ENCODE measurements around the gene IGBP1. TPM values are rescaled to one million over a fixed set of nuclear protein-coding genes. Genes with fewer than 3 reads are reported as not detected.
A peak's percentile ranks its signal among the peaks of the same experiment; 100 is the strongest.

Gene IGBP1
- total and polyA plus RNA-seq, 9 donors: 88.3 to 122 (median 107) TPM

DNA sequence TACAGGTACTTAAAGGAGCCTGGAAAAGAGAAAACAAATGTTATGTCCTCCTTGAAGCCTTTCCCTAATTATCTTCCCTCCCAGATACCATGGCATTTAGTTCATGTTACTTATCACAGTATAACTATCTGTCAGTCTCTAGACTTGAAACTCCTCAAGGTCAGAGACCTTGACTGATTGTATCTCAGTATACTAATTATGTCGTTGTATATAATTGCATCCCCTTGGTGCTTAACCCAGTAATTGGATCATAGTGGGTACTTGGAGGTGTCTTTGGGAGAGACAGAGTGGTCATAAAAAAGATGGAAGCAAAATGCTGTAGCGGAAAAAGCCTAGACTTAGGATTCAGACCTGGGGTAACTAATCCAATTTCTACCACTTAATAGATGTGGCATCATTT, 8.1 kb downstream of the IGBP1 start:
- DNase-seq: no peak
- Histone ChIP-seq H3K9me3 (replicated peaks; ENCODE audit: control insufficient read depth, low read depth, low read length) (no peaks in the 10 kb centered on the region), H3K4me3 (ENCODE audit: low read length) (no peak overlapping the region), H3K27ac (ENCODE audit: low read length) (no peak overlapping the region), H3K4me1 (ENCODE audit: control insufficient read depth, insufficient read depth, low read length) (no peaks in the 10 kb centered on the region), H3K27me3 (ENCODE audit: control insufficient read depth, insufficient read depth, low read length) (no peaks in the 10 kb centered on the region), H3K36me3 (ENCODE audit: control insufficient read depth, insufficient read depth, low read length) (no peaks in the 10 kb centered on the region)
- WGBS (ENCODE audit: insufficient coverage): no CpG with 5 or more reads among the region's 2 CpGs

DNA sequence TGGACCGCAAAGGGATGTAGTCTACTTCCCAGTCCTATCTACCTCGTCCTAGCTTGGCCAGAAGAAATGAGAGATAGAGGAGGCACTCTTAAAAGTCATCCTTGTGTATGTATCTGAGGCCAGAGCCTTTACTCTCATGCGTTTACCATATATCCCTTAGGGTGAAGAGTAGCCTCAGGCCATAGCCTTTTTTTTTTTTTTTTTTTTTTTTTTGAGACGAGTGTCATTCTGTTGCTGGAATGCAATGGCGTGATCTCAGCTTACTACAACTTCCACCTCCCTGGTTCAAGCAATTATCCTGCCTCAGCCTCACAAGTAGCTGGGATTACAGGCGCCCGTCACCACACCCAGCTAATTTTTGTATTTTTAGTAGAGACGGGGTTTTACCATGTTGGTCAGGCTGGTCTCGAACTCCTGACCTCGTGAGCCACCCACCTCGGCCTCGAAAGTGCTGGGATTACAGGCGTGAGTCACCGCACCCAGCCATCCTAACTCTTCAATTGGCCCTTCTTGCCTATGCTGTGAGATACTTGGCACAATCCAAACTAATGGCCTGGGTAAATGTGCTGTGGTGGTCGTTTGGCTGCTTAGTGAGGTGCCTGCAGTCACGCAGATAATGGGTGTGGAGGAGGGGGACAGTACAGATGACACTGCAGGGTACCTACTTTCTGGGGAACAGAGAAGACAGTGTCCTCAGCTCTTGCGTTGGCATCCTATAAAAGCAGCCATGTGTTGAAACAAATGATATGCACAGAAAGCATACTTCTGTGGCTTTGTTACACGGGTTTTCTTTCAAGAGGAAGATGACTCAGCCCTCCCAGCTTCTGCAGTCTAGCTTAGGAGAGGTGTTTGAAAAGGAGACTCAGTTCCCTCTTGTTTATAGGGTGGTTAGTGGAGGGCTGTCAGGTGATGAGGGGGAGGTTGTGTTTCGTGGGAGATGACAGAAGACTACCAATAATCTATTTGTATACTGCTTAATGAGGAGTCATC, 33.6 kb downstream of the IGBP1 start:
- no peak for DNase-seq
- peaks cover 12% of the 10 kb centered on the region for H3K27me3 ChIP-seq (ENCODE audit: control insufficient read depth, insufficient read depth, low read length)
- no peak overlapping the region for H3K27ac ChIP-seq (ENCODE audit: low read length)
- 66% methylated on average over 7 of the region's 19 CpGs for WGBS (ENCODE audit: insufficient coverage)
- H3K9me3 ChIP-seq (replicated peaks; ENCODE audit: control insufficient read depth, low read depth, low read length): no peaks in the 10 kb centered on the region
- no peak overlapping the region for H3K4me3 ChIP-seq (ENCODE audit: low read length)
- H3K4me1 ChIP-seq (ENCODE audit: control insufficient read depth, insufficient read depth, low read length): no peaks in the 10 kb centered on the region
- H3K36me3 ChIP-seq (ENCODE audit: control insufficient read depth, insufficient read depth, low read length): peaks cover 3% of the 10 kb centered on the region

DNA sequence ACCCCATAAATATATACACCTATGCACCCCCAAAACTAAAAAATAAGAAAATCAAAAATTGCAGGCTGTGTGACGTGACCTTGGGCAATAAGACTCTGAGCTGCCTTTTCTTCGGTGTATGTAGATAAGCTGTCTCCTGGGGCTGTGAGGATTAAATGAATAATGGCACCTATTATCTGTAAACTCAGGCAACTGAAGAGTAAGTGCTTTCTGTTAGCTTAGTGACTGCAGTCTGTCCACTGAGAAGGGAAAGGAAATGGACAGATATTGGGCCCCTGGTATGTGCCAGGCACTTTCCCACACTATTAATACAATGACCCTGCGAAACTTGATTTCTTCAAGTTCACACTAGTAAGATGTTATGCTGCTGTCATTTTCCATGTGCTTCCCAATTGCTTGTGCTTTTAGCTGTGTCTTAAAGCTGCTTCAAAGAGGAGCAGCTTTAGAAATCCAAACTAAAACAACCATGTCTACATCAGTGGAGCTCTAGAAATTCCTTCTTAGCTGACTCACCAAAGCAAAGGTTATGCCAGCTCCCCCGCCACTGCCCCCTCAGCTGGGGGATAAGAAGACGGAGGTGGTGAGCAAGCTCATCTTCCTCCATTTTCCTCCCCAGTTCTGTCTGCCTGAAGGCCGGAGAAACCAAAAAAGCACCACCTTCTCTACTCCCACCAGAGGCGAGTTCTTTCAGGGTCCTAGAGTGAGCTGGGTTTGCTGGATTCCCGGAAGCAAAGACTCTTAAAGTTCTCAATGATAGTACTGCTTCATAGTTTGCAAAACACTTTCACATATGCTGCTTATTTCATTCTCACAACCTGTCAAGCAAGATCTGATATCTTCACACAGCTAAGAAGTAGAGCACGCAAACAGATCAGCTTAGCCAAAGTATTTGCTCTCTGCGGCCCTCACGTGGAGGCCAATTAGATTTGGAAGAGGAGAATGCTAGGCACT, 35.3 kb downstream of the IGBP1 start:
- H3K9me3 ChIP-seq (replicated peaks; ENCODE audit: control insufficient read depth, low read depth, low read length): no peaks in the 10 kb centered on the region
- no peak overlapping the region for H3K27ac ChIP-seq (ENCODE audit: low read length)
- no peaks in the 10 kb centered on the region for H3K4me1 ChIP-seq (ENCODE audit: control insufficient read depth, insufficient read depth, low read length)
- peak; percentile 59 for DNase-seq
- peaks cover 17% of the 10 kb centered on the region for H3K27me3 ChIP-seq (ENCODE audit: control insufficient read depth, insufficient read depth, low read length)
- peak overlapping the region; percentile 19 for H3K4me3 ChIP-seq (ENCODE audit: low read length)
- peaks cover 3% of the 10 kb centered on the region for H3K36me3 ChIP-seq (ENCODE audit: control insufficient read depth, insufficient read depth, low read length)
- WGBS (ENCODE audit: insufficient coverage): no CpG with 5 or more reads among the region's 11 CpGs

DNA sequence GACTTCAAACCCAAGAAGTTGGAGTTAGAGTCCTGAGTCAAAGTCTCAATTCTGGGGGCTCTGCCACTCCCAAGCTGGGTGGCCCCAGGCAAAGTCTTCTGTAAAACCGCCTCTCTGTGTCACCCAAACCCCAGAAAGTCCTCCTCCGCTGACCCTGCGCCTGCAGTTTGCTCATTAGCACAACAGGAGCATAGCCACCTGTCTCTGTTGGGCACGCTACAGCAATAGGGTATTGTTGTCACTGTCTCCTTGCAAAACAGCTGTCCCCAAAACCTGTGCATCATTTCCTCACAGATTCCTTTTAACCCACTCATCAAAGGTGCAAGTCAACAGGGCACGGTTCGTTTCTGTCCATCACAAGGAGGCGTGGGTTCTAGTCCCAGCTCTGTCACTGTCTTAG, 36.0 kb downstream of the IGBP1 start:
- 70% methylated on average over 4 of the region's 7 CpGs for WGBS (ENCODE audit: insufficient coverage)
- no peak for DNase-seq
- Histone ChIP-seq H3K27ac (ENCODE audit: low read length) (no peak overlapping the region), H3K4me3 (ENCODE audit: low read length) (no peak overlapping the region), H3K27me3 (ENCODE audit: control insufficient read depth, insufficient read depth, low read length) (peaks cover 17% of the 10 kb centered on the region), H3K36me3 (ENCODE audit: control insufficient read depth, insufficient read depth, low read length) (peaks cover 3% of the 10 kb centered on the region), H3K9me3 (replicated peaks; ENCODE audit: control insufficient read depth, low read depth, low read length) (no peaks in the 10 kb centered on the region), H3K4me1 (ENCODE audit: control insufficient read depth, insufficient read depth, low read length) (no peaks in the 10 kb centered on the region)

DNA sequence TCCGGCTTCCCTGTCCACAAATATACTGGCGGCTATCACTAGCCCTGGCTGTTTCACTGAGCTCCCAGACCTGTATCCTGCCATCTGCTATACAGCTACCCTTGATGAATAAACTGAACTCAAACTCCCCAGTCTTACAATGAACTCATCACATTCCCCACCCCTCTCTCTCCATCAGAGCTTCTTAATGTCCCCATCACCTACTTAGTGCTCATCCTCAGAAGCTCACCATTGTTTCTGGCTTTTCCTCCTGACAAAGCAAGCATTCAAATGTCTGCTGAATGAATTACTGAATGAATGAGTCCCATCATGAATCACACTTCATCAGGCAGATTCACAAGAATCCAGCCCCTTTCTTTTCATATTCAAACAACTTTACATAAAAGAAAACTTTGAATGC, 38.4 kb downstream of the IGBP1 start:
- WGBS (ENCODE audit: insufficient coverage): 43% methylated on average over 2 of the region's 2 CpGs
- Histone ChIP-seq H3K9me3 (replicated peaks; ENCODE audit: control insufficient read depth, low read depth, low read length) (no peaks in the 10 kb centered on the region), H3K36me3 (ENCODE audit: control insufficient read depth, insufficient read depth, low read length) (peaks cover under 1% of the 10 kb centered on the region)

DNA sequence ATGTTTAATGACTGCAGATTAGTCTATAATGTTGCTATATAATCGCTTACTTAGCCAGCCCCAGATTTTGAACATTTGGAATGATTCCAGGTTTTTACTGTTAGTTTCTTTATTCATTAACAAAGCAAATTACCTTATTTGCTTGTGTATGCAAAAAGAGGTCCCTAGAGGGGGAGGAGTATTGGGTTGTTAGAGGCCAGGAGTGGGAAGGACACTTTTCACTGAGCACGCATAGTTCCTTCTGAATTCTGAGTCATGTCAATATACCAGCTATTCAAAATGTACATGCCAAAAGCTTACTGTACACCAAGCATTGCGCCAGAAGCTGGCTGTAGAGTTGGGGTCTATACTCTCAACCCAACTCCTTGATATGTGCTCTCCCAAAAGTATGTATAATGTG, 39.0 kb downstream of the IGBP1 start:
- Histone ChIP-seq H3K9me3 (replicated peaks; ENCODE audit: control insufficient read depth, low read depth, low read length) (no peaks in the 10 kb centered on the region), H3K27ac (ENCODE audit: low read length) (no peak overlapping the region), H3K27me3 (ENCODE audit: control insufficient read depth, insufficient read depth, low read length) (peaks cover 34% of the 10 kb centered on the region), H3K4me3 (ENCODE audit: low read length) (no peak overlapping the region), H3K36me3 (ENCODE audit: control insufficient read depth, insufficient read depth, low read length) (no peaks in the 10 kb centered on the region), H3K4me1 (ENCODE audit: control insufficient read depth, insufficient read depth, low read length) (no peaks in the 10 kb centered on the region)
- no peak for DNase-seq
- no CpG with 5 or more reads among the region's 3 CpGs for WGBS (ENCODE audit: insufficient coverage)

More for the DNA sequence above, 38.4 kb downstream of the IGBP1 start:
- Histone ChIP-seq H3K4me1 (ENCODE audit: control insufficient read depth, insufficient read depth, low read length) (no peaks in the 10 kb centered on the region), H3K27me3 (ENCODE audit: control insufficient read depth, insufficient read depth, low read length) (peaks cover 31% of the 10 kb centered on the region), H3K4me3 (ENCODE audit: low read length) (no peak overlapping the region), H3K27ac (ENCODE audit: low read length) (no peak overlapping the region)
- DNase-seq: peak; percentile 42

DNA sequence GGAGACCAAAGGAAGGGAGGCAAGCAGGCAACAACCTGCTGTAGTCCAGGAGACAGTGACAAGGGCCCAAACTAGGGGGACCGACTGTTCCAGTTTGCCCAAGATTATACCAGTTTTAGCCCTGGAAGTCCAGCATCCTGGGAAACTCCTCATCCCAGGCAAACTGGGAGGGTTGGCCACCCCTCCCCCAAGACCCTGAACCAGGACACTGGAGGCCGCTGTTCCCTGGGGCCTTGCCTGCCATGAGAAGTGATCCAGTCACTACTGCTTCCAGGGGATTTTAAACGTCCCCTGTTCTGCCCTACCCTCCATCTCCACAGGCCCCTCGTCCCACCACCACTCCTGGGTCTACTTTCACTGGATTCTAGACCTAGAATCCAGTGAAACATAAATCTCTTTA, 39.7 kb downstream of the IGBP1 start:
- Histone ChIP-seq H3K27ac (ENCODE audit: low read length) (no peak overlapping the region), H3K27me3 (ENCODE audit: control insufficient read depth, insufficient read depth, low read length) (peaks cover 35% of the 10 kb centered on the region), H3K36me3 (ENCODE audit: control insufficient read depth, insufficient read depth, low read length) (no peaks in the 10 kb centered on the region), H3K9me3 (replicated peaks; ENCODE audit: control insufficient read depth, low read depth, low read length) (no peaks in the 10 kb centered on the region), H3K4me1 (ENCODE audit: control insufficient read depth, insufficient read depth, low read length) (no peaks in the 10 kb centered on the region), H3K4me3 (ENCODE audit: low read length) (no peak overlapping the region)
- no peak for DNase-seq
- whole genome bisulfite sequencing (ENCODE audit: insufficient coverage): 57% methylated on average over 4 of the region's 4 CpGs

DNA sequence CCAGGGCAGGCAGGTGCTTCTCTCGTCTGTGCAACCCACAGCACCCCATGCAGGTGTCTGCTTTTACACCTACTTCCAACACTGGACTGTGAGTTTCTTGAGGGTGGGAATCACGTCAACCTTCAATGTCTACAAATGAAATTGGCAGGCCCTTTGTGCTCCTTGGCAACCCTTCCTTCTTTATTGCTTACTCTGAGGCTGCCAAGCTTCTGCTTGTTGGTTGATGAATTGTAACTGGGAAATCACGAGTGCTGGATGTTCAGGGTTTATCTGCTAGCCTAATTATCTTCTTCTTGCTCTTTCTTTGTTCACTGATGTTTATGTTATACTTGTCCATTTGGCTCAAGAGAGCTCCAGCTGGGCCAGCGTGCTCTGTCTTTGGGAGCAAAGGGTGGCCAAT, 41.5 kb downstream of the IGBP1 start:
- H3K27me3 ChIP-seq (ENCODE audit: control insufficient read depth, insufficient read depth, low read length): peaks cover 27% of the 10 kb centered on the region
- H3K9me3 ChIP-seq (replicated peaks; ENCODE audit: control insufficient read depth, low read depth, low read length): no peaks in the 10 kb centered on the region
- 100% methylated on average over 1 of the region's 4 CpGs for WGBS (ENCODE audit: insufficient coverage)
- no peaks in the 10 kb centered on the region for H3K4me1 ChIP-seq (ENCODE audit: control insufficient read depth, insufficient read depth, low read length)
- no peaks in the 10 kb centered on the region for H3K36me3 ChIP-seq (ENCODE audit: control insufficient read depth, insufficient read depth, low read length)
- H3K27ac ChIP-seq (ENCODE audit: low read length): no peak overlapping the region
- no peak for DNase-seq
- no peak overlapping the region for H3K4me3 ChIP-seq (ENCODE audit: low read length)

DNA sequence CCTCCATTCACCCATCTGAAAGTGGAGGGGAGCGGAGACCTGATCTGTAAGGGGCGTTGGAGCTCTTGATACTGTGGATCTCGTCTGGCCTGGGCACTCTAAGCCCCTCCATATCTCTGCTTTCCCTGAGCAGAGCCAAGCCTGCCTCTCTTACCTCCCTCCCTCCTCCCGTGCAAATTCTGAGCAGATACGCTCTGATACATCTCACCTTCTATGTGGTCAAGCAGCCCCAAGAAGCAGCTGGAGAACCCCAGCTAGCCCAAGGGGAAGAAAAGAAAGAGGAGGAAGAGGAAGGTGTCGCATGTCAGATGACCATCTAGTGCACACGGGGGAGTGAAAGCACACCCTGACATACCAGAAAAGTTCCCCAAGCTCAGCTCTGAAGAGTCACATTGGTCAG, 42.1 kb downstream of the IGBP1 start:
- H3K27ac ChIP-seq (ENCODE audit: low read length): no peak overlapping the region
- H3K9me3 ChIP-seq (replicated peaks; ENCODE audit: control insufficient read depth, low read depth, low read length): no peaks in the 10 kb centered on the region
- 53% methylated on average over 2 of the region's 7 CpGs for WGBS (ENCODE audit: insufficient coverage)
- DNase-seq: no peak
- no peak overlapping the region for H3K4me3 ChIP-seq (ENCODE audit: low read length)
- no peaks in the 10 kb centered on the region for H3K36me3 ChIP-seq (ENCODE audit: control insufficient read depth, insufficient read depth, low read length)
- H3K4me1 ChIP-seq (ENCODE audit: control insufficient read depth, insufficient read depth, low read length): no peaks in the 10 kb centered on the region
- peaks cover 27% of the 10 kb centered on the region for H3K27me3 ChIP-seq (ENCODE audit: control insufficient read depth, insufficient read depth, low read length)
